Prostate gland (tissue), 2 donors: ENCODE measurements around the gene DHRS4L2. TPM values are rescaled to one million over a fixed set of nuclear protein-coding genes. Genes with fewer than 3 reads are reported as not detected.
"Not testable (repeated sequence)": the region's sequence is repeated elsewhere in the genome, so short reads cannot be mapped to it uniquely, and the experiment has no call there.

Experiments used
- DNase-seq: peaks from one replicate; pipeline ENCODE4 v3.0.0-alpha.2; 2019; ENCODE audit warnings: low spot score
- H3K27ac ChIP-seq, 2 donors: fragments of 200-600 bp; sonication (generic); 2 replicates each; pipeline ENCODE4 v1.5.1; 2017 to 2019
- H3K27me3 ChIP-seq: fragments of 200-600 bp; sonication (generic); replicated peaks from 2 replicates; pipeline ENCODE4 v1.5.1; 2019; ENCODE audit not compliant: insufficient read depth
- H3K36me3 ChIP-seq, 2 donors: fragments of 200-600 bp; sonication (generic); 1 replicate in 1 of 2; 2 replicates in 1 of 2; pipeline versions ENCODE4 v1.5.1 to v1.8.1; 2017 to 2019
- H3K4me1 ChIP-seq: fragments of 200-600 bp; sonication (generic); replicated peaks from 2 replicates; pipeline ENCODE4 v1.5.1; 2019
- H3K4me3 ChIP-seq, 2 donors: fragments of 200-600 bp; sonication (generic); 2 replicates each; pipeline ENCODE4 v1.5.1; 2017 to 2019
- H3K9me3 ChIP-seq: fragments of 200-600 bp; sonication (generic); 2 replicates; pipeline ENCODE4 v1.5.1; 2017
- CTCF ChIP-seq, 4 experiments: fragments of 200-600 bp in 2 of 4; fragments of 450-650 bp in 2 of 4; sonication (generic) in 2 of 4; IDR thresholded peaks; 1 replicate in 3 of 4; 2 replicates in 1 of 4; pipeline ENCODE4 v1.5.1; 2016 to 2019; ENCODE audit warnings: antibody characterized with exemption in 4 of 4, mild to moderate bottlenecking in 2 of 4, moderate library complexity in 2 of 4
- POLR2A ChIP-seq: fragments of 450-650 bp; IDR thresholded peaks from one replicate; pipeline ENCODE4 v1.6.1; 2016; ENCODE audit warnings: antibody characterized with exemption, mild to moderate bottlenecking
- POLR2AphosphoS5 ChIP-seq: sonication (generic); formaldehyde crosslinking; IDR thresholded peaks from one replicate; pipeline ENCODE4 v1.6.1; 2017; ENCODE audit warnings: antibody characterized with exemption
- WGBS: methylation state at CpG from one replicate; pipeline ENCODE4 v1.1.5; 2018; 5-methylcytosine and 5-hydroxymethylcytosine counted together
- intact Hi-C: fragments of 100-400 bp; cut with DNase I; formaldehyde crosslinking; loops from one replicate; pipeline ENCODE4 v1.14.2; 2022
- total RNA-seq, 2 donors: library from RNA; depleted of rRNA; stranded (reverse); fragments of >200 nt; gene quantifications; one replicate each; pipeline ENCODE4 v1.1.0, GENCODE V29; 2016

The DHRS4L2 gene
- total RNA-seq, 2 donors from 2014 or later, result 13.1 to 17.9 TPM

DNA sequence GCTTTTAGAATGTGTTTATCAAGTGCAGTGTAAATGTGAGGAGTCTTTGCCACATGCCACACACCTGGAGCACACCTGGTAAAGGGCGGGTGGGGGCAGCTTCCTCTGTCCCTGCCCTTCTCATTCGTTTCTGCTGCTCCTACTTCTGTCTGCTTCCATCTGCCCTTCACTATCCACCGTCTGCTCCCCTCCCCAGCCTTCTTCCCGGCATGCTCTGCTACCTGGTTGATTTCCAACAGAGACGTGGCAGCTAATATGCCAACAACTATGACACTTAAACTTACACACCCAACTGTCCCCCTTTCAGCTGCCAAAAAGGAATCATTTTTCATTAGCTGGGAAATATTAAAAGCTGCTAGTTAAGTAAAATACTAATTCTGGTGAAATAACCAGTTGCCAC lies 54.0 kb downstream of the DHRS4L2 start:
- 20% methylated on average over 5 of the region's 5 CpGs for WGBS
- no peaks in the 10 kb centered on the region for H3K36me3 ChIP-seq
- no peaks in the 10 kb centered on the region for H3K27me3 ChIP-seq
- no peaks in the 10 kb centered on the region for H3K9me3 ChIP-seq
- no peak overlapping the region for H3K4me3 ChIP-seq
- intact Hi-C loops, result no loop called here
- no peak overlapping the region for H3K27ac ChIP-seq
- DNase-seq, result no peak
- H3K4me1 ChIP-seq, result no peaks in the 10 kb centered on the region
- TF ChIP-seq POLR2AphosphoS5 (no peak), POLR2A (no peak), CTCF (IDR thresholded peaks at IDR 0.05) (no peak)

DNA sequence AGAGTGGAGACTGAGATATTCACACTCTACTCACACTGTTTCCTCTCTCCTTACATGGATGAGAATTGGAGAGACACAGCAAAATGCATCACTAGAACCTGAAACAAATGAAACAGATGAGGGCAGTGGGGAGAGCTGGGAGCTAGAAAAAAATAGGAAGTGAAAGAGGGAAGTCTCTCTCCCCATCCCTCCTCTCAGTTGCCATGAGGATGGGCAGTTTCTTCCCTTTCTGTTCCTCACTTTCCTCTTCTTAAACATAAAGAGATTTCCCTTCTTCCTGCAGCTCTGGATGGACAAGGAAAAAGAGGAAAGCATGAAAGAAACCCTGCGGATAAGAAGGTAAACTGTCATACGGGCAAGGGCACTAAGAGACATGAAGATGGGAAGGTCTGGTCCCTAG lies 60.3 kb downstream of the DHRS4L2 start:
- H3K4me3 ChIP-seq, H3K27me3 ChIP-seq, DNase-seq, H3K4me1 ChIP-seq, intact Hi-C loops, H3K27ac ChIP-seq, H3K9me3 ChIP-seq, H3K36me3 ChIP-seq: not testable (repeated sequence)
- 80% methylated on average over 2 of the region's 2 CpGs for WGBS

- intact Hi-C loops, H3K27me3 ChIP-seq, H3K27ac ChIP-seq, H3K36me3 ChIP-seq, H3K4me3 ChIP-seq, DNase-seq, H3K4me1 ChIP-seq, H3K9me3 ChIP-seq: not testable (repeated sequence)
- WGBS, result 53% methylated on average over 8 of the region's 8 CpGs
Observed at GRCh38 chr14:24050753-24051152, 62.0 kb downstream of the DHRS4L2 start.

- Histone ChIP-seq H3K27ac (peak overlapping the region; percentile 55 to 64), H3K9me3 (no peaks in the 10 kb centered on the region), H3K27me3 (no peaks in the 10 kb centered on the region), H3K36me3 (no peaks in the 10 kb centered on the region), H3K4me1 (no peaks in the 10 kb centered on the region), H3K4me3 (peak overlapping the region; percentile 43 to 51)
- no peak for TF ChIP-seq CTCF (IDR thresholded peaks at IDR 0.05)
- TF ChIP-seq POLR2A, result no peak
- TF ChIP-seq POLR2AphosphoS5, result no peak
- intact Hi-C loops, result no loop called here
- no peak for DNase-seq
- 17% methylated on average over 19 of the region's 20 CpGs for WGBS
Observed at GRCh38 chr14:24051176-24051788, 62.6 kb downstream of the DHRS4L2 start.

DNA sequence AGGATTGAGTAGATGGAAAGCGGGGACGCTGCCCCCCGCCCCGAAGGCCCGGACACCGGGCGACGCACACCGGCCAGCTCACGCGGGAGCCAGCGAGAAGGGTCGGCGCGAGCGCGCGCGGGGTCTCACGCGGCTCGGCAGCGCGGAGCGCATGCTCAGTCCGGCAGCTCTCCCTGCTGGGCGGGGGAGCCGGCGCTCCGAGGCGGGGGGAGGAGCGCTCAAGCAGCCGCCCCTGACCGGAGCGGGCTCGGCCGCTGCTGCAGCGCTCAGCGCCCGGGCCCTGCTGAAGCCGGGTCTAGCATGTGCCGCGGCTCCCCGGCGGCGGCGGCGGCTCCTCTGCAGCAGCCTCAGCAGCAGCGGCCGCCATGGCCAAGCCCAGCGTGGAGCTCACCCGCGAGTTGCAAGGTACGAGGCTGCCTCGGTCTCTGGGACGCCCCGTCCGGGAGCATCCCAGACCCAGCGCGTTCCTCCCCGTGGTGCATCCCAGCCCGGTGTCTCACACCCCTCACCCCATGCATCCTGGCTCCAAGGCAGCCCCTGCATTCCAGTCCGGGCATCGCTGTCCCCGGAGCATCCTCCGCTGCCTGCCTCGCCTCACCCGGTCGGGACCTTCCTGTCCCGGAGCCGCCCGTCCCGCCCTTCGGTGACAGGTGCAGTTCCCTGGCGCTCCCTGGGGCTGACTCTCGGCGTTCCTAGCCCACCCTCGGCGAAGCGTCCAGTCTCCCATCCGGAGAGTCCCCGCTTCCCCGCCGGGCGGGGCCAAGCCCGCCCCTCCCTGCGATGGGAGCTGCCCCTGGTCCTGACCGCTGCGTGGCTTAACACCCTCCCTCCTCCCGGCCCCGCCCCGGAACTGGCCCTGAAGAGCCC lies 63.3 kb downstream of the DHRS4L2 start, which contains the start of gene CARMIL3:
Gene CARMIL3, plus strand, starts transcription at position 221 of the 867 bp plus-strand sequence. Its CDS starts 145 bp downstream, at position 366.
- DNase-seq, result peak; percentile 57
- under 1% methylated on average over 82 of the region's 92 CpGs for WGBS
- Histone ChIP-seq H3K9me3 (no peaks in the 10 kb centered on the region), H3K4me3 (peak within 1 kb of the TSS; percentile 43 to 51), H3K36me3 (no peaks in the 10 kb centered on the region), H3K4me1 (no peaks in the 10 kb centered on the region), H3K27me3 (no peaks in the 10 kb centered on the region), H3K27ac (peak within 1 kb of the TSS; percentile 55 to 64)
- TF ChIP-seq CTCF (IDR thresholded peaks at IDR 0.05), result peak in 1 of 4 experiments; percentile 5
- TF ChIP-seq POLR2AphosphoS5, result no peak
- TF ChIP-seq POLR2A, result peak; percentile 56
- intact Hi-C loops, result no loop called here
